GM19452 (cell line): ENCODE data around the gene TEAD3.

ENCODE experiments used
- ATAC-seq: cut with Tn5 transposase; IDR thresholded peaks from one replicate; pipeline ENCODE4 v1.9.1; 2021; ENCODE audit not compliant: unreplicated experiment

Gene TEAD3

DNA sequence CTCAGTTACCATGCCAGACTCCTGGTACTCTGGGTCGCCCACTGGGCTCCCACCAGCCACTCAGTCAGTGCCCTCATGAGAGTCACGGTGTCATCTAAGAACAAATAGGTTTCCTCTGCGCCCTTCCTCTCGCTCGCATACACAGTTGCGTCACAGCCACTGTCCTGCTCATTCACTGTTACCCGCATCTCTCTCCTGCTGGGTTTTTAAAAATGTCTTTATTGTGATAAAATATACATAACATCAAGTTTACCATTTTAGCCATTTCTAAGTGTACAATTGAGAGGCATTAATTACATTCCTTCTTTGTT, 4.0 kb downstream of the TEAD3 start:
- ATAC-seq: no peak

- ATAC-seq: no peak
Measured at GRCh38 chr6:35492258-35492973, 4.5 kb downstream of the TEAD3 start.

GRCh38 chr6:35491558-35492257, 5.2 kb downstream of the TEAD3 start:
- ATAC-seq: no peak

GRCh38 chr6:35490821-35491557, 5.9 kb downstream of the TEAD3 start:
- no peak for ATAC-seq

DNA sequence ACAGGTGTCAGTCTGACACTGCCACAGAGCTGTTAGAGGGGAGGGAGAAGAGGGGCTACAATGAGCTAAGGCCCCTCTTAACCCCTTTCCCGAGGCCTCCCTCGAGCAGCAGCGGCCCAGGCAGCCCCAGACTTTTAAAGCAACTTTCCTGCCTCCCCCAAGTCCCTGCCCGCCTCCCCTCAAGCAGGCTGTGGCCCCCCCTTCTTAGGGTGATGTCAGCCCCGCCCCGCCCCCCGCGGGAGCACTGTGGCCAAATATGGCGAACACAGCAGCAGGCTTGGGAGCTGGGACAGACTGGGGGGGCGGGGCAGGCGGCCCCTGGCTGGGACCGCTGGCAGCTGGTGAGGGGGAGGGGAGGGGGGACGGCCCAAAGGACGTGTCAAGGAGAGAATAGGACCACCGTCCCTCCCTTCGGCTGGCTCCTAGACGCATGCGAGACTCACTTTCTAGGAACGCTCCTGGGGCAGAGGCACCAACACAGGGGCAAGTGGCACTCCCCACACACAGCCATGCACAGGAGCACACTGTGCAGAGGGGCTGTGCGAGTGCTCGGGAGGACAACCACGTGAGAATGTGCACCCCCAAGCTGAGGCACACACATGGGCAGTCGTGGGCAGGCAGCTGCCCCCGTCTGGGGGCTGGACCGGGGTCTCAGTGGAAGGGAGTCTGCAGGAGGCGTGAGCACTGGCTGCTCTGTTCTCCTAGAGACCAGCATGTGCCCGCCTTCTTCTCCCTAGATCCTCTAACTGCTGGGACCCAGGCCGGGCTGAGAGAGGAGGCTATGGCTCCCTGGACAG, 6.7 kb downstream of the TEAD3 start:
- ATAC-seq: no peak

DNA sequence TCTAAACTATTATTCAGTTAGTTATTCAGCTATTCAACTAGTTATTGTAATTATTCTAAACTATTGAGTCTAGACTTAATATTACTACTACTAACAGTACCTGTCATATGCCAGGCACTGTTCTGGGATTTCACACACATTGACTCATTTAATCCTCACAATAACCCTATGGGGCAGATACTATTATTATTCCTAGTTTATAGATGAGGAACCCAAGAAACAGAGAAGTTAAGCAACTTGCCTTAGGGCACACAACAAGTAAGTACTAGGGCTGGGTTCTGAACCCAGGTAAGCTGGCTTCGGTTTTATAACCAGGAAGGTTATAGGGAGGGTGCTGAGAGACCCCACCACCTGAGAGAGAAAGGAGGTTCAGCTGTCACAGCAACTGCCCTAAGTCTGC, 7.8 kb downstream of the TEAD3 start:
- no peak for ATAC-seq

DNA sequence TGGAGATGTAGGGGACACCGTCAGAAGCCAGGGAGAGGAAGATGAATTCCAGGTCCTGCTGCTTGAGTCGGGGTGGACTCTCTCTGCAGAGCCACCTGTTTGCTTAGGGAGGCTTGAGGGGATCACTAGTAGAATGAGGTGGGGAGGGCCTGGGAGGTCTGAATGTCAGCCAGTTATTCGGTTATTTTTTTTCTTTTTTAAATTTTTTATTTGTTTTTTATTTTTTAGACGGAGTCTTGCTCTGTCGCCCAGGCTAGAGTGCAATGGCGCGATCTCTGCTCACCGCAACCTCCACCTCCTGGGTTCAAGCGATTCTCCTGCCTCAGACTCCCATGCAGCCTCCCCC, 8.4 kb downstream of the TEAD3 start:
- no peak for ATAC-seq

GRCh38 chr6:35487658-35488516, 9.0 kb downstream of the TEAD3 start:
- no peak for ATAC-seq

DNA sequence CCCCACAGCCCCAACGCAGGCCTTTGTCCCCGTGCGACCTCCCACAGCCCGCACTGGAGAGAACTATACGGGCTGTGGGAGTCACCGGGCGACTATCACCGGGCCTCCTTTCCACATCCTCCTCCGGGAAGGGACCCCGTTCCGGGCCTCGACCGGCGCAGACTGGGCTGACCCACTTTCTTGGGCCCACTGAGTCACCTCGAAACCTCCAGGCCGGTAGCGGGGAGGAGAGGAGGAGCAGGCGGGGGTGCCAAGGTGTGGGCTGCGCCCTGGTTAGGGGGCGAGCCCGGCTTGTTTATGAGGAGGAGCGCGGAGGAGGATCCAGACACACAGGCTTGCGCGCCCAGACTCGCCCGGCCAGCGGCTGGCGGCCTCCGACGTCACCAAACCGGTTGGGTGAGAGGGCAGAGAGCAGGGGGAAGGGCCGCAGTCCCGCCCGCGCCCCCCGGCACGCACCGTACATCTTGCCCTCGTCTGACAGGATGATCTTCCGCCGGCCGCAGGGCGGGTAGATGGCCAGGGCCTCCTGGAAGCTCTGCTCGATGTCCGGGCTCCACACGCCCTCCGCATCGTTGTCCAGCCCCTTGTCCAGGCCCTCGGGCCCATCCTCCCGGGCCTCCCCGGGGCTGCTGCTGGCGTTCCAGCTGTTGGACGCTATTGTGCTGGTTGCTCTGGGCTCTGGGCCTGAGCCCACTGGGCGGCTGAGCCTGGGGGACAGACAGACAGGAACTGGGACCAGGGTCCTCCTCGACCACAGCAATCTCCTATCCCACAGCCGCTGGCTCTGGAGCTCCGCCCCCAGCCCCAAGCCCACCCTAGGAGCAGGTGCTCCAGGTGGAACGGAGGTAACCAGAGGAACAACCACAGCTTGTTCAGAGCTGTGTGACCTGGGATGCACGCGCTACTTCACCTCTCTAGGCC, 10.6 kb downstream of the TEAD3 start:
- no peak for ATAC-seq

GRCh38 chr6:35485402-35485877, 11.4 kb downstream of the TEAD3 start:
- no peak for ATAC-seq

- no peak for ATAC-seq
Measured at GRCh38 chr6:35484921-35485392, 11.9 kb downstream of the TEAD3 start.

DNA sequence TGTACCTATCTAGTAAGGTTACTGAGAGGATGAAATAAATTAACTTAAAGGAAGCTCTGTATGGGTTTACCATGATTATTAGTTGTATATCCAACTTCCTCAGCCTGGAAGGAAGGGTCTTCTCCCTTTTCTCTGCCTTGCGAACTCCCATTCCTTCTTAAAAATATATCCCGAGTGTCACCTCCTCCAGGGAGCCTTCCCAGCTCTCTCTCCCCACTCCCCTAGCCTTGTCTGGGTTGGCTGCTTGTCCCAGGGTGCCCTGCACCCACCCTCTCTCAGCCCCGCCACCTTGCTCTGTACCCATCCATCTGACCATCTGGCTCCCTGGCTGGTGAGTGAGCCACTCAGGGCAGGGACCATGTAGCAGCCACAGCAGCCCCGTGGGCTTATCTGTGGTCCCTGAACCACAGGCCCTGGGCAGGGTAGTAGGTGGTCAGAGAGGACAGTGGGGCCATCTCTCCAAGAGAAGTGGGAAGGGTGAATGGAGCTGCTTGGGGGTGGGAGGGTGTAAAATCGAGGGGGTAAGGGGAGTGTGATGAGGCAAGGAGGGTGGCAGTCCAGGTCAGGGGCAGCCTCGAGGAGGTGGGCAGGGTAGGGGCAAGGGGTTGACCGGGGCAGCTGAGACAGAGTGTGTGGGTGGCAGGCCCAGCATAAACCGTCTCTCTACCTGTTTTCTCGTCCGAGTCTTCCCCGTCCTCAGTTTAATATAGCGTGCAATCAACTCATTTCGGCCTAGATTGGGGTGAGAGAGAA, 12.8 kb downstream of the TEAD3 start:
- no peak for ATAC-seq

GRCh38 chr6:35483490-35483889, 13.4 kb downstream of the TEAD3 start:
- ATAC-seq: no peak

DNA sequence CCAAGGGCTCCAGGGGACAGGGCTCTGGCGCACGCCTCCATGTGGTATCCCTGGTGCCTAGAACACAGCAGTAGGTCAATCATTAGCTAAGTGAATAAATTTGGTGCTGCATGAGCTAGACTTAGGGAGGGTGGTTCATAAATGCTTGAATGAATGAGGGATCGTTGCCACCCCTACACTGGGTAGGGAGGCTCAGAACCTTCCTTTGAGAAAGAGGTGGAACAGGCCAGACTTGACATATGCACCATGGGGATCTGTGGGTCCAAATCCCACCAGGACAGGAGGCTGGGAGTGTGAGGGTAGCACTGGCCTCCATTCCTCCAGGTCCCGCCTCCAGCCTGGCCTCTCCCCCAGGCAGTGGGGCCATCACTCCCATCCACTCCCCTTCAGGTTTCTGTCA, 13.8 kb downstream of the TEAD3 start:
- no peak for ATAC-seq

- no peak for ATAC-seq
Measured at GRCh38 chr6:35481226-35481625, 15.7 kb downstream of the TEAD3 start.

- ATAC-seq: no peak
Measured at GRCh38 chr6:35480176-35480575, 16.7 kb downstream of the TEAD3 start.

DNA sequence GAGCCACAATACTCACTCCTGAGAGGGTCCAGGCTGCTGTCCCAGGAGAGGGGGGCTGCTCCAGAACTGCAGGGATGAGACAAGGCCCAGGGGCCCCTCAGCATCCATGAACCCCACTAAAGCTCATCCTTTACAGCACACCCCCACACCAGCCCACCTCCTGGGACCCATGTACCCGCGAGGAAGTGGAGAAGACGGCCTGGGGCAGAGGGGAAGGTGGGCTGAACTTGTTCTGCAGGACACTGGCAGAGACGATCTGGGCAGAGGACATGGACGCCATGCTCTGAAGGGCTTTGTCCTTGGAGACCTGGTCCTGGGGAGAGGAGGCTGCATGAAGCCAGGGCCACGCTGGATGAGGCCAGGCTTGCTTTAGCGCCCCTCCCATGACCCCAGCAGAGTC, 18.6 kb downstream of the TEAD3 start:
- no peak for ATAC-seq

GRCh38 chr6:35477551-35478179, 19.2 kb downstream of the TEAD3 start:
- no peak for ATAC-seq
